Hepatic stellate cell (primary cell): ENCODE results near the gene CACNA2D4.

Experiments used
- DNase-seq: peaks from one replicate; pipeline ENCODE4 v3.0.0; 2011; ENCODE audit warnings: low spot score

The CACNA2D4 gene

DNA sequence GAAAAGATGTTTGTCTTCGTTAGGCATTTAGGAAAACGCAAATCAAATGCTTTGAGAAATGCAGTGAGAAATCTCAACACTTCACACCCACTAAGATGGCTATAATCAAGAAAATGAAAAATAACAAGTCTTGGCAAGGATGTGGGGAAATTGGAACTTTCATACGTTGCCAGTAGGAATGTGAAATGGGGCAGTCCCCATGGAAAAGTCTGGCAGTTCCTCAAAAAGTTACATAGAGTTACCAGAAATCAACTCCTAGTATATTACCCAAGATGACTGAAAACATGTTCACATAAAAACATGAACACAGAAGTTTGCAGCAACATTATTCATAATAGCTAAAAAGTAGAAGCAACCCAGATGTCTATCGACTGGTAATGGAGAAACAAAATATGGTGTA is 139.5 kb downstream of the CACNA2D4 start:
- DNase-seq, result no peak

DNA sequence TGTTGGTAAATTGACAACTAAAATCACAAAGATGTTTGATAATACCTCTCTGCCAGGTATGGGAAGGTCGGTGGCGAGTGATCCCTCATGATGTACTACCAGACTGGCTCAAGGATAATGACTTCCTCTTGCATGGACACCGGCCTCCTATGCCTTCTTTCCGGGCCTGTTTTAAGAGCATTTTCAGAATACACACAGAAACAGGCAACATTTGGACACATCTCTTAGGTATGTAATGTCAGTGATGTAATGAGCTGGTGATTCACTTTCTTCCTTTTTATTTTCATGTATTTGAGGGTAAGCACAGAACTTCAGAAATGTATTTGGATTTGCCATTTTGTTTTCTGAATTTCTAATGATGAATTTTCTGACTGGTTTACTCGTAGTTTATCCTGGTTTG is 140.7 kb downstream of the CACNA2D4 start:
- DNase-seq, result peak; percentile 60

DNA sequence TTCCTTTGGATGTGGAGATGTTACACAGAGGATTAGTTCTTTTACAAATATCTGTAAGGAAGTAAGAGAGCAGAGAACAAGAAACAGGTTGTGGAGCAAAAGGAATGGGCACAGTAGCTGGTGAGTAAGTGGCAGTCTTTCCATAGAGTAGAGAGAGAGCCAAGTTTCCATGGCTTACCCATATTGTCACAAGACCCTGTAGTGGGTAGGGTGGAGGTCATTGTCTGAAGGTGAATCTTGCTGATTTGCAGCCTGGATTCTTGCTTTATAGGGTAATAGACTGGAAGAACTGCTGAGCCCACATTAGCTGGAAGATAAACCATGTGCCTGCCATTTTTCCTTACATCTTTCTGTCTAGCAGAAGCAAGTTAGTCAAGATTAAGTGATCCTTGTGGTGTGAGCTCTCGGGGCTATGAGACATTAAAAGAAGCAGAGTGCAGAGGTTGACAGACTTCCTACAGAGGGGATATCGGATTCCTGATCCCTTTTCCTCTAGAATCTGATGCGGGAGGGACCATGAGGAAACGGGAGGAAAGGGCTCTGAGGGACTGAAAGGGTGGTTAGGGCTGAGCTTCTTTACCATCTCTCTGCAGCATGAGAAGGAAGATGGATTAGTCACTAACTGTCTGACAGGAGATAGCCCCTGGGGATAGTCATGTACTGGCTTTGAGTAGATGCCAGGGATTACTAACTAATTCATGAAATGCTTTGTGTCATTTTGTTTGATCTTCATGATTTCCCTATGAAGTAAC is 142.1 kb downstream of the CACNA2D4 start:
- peak; percentile 65 for DNase-seq

DNA sequence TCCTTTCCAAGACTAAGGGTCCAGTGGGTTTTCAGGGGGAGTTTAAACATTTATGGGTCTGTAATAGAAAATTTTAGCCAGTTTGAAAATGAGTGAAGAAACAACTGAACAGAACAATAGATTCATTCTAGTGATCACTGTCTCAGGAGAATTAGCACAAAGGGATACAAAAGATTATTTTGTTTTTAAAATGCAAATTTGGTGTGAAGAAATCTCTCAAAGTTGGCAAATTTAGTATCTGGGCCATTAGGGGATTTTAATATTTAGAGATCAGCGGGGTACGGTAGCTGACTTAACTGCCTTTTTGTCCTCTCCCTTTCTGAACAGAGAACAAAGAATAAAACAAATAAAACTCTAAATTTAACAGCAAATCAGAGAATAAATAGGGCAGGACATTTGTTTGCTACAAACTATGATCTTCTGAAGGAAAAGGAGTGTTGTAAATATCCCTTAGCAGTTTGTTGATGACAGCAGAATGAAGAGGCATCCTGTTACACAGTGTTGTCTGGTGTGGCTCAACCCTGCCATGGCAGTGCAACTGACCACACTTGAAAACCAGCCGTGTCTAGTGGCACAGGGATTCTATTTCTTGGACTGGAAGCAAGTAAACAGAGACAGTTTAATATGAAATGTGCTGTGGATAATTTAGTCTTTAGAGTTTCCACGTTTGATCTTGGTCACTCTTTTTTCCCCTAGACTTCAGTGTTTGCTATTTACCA is 144.4 kb downstream of the CACNA2D4 start:
- DNase-seq, result no peak

DNA sequence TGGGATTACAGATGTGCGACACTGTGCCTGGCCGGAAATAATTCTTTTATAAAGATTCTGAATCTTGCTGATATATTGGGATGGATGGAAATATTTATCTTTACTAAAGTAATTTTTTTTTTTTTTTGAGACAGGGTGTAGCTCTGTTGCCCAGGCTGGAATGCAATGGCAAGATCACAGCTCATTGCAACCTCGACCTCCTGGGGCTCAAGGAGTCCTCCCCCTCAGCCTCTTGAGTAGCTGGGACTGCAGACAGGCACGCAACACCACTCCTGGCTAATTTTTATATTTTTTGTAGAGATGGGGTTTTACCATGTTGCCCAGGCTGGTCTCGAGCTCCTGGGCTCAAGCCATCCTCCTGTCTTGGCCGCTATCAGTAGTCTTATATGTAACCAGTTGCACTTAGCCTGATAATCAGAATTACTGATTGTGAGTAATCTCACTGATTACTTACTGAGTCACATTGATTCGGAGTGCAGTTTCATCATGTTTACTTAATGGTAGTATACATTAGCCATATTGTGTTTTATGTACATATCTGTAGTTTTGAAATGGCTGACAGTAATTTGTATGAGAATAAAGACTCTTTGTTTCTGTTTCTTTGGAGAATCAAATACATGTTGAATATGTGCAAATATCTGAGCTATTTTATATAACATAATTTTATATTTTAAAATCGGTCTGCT is 148.5 kb downstream of the CACNA2D4 start:
- DNase-seq, result no peak

DNA sequence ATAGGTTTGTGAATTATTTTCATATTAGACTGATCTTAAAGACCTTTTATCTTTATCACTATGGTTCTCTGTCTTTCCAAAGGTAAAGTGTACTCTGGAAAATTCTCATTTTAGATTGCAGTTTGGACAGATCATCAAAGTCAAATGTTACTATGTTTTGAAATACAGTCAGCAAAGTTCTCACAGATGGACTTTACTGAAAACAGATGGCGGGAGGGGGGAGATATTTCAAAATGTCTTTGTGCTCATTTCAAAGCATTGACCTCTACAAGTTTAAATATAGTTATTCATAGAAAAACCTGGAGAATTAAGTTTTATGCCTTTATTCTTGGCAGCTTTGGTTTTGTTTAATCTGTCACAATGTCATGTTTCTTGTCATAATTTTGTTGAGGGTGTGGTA is 149.8 kb downstream of the CACNA2D4 start:
- no peak for DNase-seq

DNA sequence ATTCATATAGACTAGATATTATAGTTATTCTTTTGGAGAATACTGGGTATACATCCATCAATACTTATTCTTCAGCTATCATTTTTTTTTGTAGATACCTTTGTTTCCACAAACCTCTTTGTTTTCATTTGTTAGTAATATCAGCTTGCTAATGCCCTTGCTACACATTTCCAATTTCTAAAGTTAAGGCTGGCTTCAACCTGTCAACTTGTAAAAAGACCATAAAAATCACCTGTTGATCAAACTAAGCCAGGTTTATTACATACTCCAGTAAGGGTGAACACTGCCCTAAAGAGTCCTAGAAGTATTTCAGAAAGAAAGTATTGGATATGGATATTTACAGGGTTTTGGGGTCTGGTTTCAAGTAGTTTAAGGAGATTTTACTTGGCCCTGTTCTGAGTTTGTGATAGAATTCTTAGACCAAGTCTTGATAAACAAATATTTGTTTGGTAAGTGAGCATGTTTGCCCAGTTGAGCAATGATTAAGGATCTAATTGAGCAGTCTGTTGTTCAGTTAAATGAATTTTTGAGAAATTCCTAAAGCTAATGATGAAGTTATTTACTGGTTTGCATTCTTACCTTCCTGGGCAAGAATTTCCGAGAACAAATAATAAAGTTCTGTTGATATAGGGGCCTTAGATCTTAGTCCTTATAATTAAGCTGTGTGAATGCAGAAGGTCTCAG is 150.9 kb downstream of the CACNA2D4 start:
- no peak for DNase-seq

DNA sequence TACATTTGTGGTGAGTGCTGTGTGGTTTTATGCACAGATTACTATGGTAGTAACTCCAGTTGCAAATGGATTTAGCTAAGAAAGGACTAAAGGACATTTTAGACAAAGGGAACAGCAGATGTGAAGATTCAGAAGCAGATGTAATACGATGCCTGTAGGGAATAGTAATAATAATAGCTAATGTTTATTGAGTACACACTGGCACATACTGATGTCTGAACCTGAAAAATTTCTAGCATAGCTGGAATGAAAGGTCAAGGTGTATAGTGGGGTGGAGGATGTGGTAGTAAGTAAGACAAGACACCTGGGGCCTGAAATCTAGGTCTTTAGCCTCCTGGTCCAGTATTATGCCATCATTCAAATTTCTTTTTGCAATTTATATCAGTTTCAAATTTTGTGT is 152.3 kb downstream of the CACNA2D4 start:
- no peak for DNase-seq

DNA sequence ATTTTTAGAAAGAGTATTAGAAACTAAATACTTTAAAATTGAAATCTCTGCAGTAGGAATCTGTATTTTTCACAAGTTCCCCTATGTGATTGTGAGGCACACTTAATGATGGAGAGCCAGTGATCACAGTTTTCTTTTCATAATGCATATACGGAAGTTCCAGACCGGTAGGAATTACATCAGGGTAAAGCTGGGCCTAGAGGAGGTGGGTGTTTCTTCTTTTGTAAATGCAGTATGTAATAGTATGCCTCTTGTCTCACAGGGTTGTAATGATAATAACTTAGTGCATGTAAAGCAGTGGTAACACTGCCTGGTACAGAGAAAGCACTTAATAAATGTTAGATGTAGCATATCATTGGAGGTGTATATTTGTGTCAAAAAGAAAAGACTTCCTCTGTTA is 155.3 kb downstream of the CACNA2D4 start:
- no peak for DNase-seq

DNA sequence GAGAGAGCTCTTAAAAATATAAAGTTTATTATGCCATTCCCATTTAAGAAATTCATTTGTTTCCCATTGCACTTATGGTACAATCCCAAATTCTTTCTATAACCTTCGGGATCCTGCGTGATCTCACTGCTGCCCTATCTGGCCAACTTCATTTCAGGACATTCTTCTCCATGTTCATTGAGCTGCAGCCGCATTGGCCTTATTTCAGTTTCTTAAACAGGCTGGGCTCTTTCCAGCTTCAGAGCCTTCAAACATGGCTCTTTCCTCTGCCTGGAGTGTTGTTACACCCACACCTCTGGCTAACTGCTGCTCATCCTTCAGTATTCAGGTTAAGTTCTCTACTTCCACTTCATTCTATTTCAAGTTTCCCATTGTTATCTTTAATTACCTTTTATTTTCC is 156.6 kb downstream of the CACNA2D4 start:
- DNase-seq, result no peak

DNA sequence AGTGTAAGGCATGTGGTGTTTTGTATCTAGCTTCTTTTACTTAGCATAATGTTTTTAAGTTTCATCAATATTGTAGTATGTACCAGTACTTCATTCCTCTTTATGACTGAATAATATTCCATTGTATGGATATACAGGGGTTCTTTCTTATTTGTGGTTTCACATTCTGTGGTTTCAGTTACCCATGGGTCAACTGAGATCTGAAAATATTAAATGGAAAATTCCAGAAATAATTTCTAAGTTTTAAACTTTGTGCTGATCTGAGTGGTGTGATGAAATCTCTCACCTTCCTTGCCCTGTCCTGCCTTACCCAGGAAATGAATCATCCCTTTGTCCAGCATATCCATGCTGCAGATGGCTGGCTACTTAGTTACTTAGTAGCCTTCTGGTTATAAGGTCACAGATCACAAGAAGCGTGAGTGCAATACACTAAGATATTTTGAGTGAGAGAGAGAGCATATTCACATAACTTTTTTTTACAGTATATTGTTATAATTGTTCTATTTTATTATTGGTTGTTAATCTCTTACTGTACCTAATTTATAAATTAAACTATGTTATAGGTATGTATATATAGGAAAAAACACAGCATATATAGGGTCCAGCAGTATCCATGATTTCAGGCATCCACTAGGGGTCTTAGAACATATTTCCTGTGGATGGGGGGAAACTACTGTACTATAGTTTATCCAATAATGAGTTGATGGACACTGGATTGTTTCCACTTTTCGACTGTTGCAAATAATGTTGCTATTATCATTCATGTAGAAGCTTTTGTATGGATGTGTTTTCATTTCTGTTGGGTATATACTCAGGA is 157.7 kb downstream of the CACNA2D4 start:
- DNase-seq, result no peak

DNA sequence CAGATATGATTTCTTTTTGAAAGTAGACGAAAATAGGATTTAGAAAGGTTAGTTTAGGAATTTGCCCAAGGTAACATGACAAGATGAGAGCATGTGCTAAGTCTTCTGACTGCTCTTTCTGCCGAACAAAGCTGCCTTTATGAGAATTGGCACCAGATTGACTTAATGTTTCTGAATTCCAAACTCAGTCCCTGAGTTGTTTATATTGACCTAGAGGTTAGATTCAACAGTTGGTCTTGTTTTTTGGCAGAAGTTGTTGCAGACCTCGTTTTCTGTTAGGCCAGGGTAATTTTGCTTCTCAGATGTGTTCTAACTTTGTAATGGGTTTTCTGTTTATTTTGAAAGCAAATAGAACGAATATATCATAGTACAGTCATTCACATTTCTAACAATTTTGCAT is 159.6 kb downstream of the CACNA2D4 start:
- DNase-seq, result no peak

DNA sequence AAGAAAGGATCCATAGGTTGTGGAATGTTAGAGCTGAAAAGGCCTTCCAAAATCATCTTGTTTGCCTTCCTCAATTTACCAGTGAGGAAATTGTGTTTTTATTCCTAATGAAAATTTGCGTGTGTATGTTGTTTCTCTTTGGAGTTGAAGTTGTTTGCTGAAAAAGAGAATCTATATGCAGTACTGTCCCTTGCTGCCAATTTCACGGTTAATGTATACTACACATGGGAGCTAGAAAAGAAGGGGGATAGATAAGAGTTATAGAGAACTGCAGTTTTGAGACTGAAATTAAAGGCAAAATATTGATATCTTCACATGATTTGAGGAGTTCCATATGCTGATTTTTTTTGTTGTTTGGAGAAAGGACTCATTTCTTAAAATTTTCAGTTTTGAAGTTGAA is 160.1 kb downstream of the CACNA2D4 start:
- DNase-seq, result no peak

DNA sequence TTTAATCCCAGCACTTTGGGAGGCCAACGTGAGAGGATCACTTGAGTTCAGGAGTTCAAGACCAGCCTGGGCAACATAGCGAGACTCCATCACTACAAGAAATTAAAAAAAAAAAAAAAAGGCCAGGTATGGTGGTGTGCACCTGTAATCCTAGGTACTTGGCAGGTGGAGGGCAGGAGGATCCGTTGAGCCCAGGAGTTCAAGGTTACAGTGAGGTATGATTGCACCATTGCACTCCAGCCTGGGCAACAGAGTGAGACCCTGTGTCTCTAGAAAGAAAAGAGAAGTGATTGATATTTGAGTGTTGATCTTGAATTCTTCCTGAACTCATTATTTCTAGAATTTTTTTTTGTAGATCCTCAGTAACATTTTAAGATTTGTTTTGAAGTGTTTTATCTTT is 168.2 kb downstream of the CACNA2D4 start:
- no peak for DNase-seq

DNA sequence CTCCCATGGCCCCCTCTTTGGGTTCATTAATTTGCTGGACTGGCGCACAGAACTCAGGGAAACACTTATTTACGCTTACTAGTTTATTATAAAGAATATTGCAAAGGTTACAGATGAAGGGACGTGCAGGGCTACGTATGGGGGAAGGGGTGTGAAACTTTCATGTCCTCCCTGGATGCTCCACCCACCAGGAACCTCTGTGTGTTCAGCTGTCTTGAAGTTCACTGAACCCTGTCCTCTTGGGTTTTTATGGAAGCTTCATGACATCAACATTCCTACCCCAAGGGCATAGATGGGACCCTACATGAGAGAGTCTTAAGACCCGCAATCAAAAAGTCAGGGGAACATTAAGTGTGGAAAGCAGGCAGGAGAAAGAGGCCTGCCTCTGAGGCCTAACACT is 169.4 kb downstream of the CACNA2D4 start:
- DNase-seq, result no peak

DNA sequence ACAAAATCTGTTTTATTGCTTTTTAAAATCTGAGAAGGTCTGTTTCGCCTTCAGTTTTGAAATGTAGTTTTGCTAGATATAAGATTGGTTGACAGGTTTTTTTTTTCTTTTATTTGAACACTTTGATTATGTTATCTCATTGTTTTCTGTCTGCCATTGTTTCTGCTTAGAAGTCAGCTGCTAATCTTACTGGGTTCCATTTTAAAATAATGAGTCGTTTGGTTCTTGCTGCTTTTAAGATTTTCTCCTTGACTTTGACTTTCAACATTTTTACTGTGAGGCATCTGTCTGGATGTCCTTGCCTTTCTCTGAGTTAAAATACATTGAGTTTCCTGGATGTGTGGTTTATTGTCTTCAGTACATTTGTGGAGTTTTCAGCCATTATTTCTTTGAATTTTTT is 170.8 kb downstream of the CACNA2D4 start:
- no peak for DNase-seq

DNA sequence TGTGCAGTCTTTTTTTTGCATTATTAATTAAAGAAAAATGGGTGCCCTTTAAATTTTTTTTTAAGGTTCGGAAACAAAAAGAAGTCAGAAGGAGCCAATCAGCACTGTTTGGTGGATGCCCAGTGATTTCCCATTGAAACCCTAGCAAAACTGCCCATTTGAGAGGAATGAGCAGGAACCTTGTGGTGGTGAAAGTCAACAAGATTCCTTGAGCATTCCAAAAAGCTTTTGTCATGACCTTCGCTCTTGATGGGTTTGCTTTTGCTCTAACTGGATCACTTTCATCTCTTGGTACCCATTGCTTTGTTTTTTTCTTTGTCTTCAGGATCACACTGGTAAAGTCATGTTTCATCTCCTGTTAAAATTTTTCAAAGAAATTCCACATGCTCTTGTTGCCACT is 173.5 kb downstream of the CACNA2D4 start:
- DNase-seq, result no peak
